ENCODE measurements around the gene PRPF19. TPM values are rescaled to one million over a fixed set of nuclear protein-coding genes. Genes with fewer than 3 reads are reported as not detected.

PRPF19 gene
- total and polyA plus RNA-seq, 2 of the 8 experiments (the other 6 are each of a cell fraction or from before 2014, with no cell fraction given), result 107 to 141 TPM

- H3K14ac ChIP-seq (ENCODE audit: insufficient read length), result no peak overlapping the region
- no peak overlapping the region for H4K91ac ChIP-seq (replicated peaks; ENCODE audit: insufficient read length, low read length)
- no peak overlapping the region for H2BK12ac ChIP-seq (ENCODE audit: low read depth, low read length)
- no peak overlapping the region for H2BK15ac ChIP-seq (ENCODE audit: low read length)
- CTCF ChIA-PET (ENCODE audit: partially characterized antibody), result no interaction called here
- no peak overlapping the region for H3K4me2 ChIP-seq (ENCODE audit: insufficient read depth in 1 of 2, low read depth in 2 of 2, low read length in 2 of 2)
- no peak overlapping the region for H3K4me3 ChIP-seq (ENCODE audit: extremely low read depth in 1 of 4, insufficient read depth in 2 of 4, low read depth in 3 of 4, low read length in 4 of 4)
- H2AK5ac ChIP-seq (ENCODE audit: low read depth, low read length), result no peak overlapping the region
- peaks cover 7 to 10% of the 10 kb centered on the region in 2 experiments for H4K20me1 ChIP-seq (replicated peaks in 1 of 2; ENCODE audit: control insufficient read depth in 1 of 2, insufficient read depth in 2 of 2, low read length in 2 of 2)
- H3K56ac ChIP-seq (replicated peaks; ENCODE audit: insufficient read length, low read depth, low read length), result no peak overlapping the region
- no peak overlapping the region for H3K27ac ChIP-seq (ENCODE audit: low read depth, low read length)
- H3K18ac ChIP-seq (ENCODE audit: extremely low read depth, low read length), result no peak overlapping the region
- no peak overlapping the region for H3K23ac ChIP-seq (ENCODE audit: insufficient read length)
- 14% methylated on average over 1 of the region's 1 CpG; no CpG with 5 or more reads in 1 of the 2 experiments for WGBS, 2 experiments (ENCODE audit: extremely low coverage in 1 of 2, insufficient coverage in 1 of 2, insufficient read length in 1 of 2, insufficient replicate concordance in 2 of 2, low coverage in 1 of 2, low lambda C conversion rate in 2 of 2, missing lambda C conversion rate in 1 of 2)
- peaks cover 7 to 13% (median 12%) of the 10 kb centered on the region in 4 experiments for H3K4me1 ChIP-seq (replicated peaks in 1 of 4; ENCODE audit: control insufficient read depth in 3 of 4, insufficient read depth in 4 of 4, low read length in 3 of 4)
- no peaks in the 10 kb centered on the region for H3K9me3 ChIP-seq (ENCODE audit: insufficient read depth in 2 of 2, low read depth in 1 of 2, low read length in 1 of 2)
- peaks cover 0 to 2% (median 0%) of the 10 kb centered on the region in 4 experiments; a peak in 1 of 7 replicates for H3K27me3 ChIP-seq (replicated peaks in 1 of 4; ENCODE audit: control insufficient read depth in 3 of 4, extremely low read depth in 1 of 4, insufficient read depth in 3 of 4, low read length in 3 of 4)
- DNase-seq (ENCODE audit: low read depth in 1 of 2, low spot score in 2 of 2), result no peak
- no peak for FAIRE-seq
- H3K23me2 ChIP-seq (ENCODE audit: low read depth, low read length), result peaks cover 3% of the 10 kb centered on the region
- POLR2A ChIA-PET (ENCODE audit: partially characterized antibody), result no interaction called here
- H3K79me2 ChIP-seq (ENCODE audit: control insufficient read depth in 1 of 2, insufficient read depth in 2 of 2, low read length in 2 of 2), result peaks cover 21 to 22% of the 10 kb centered on the region in 2 experiments
- H4K8ac ChIP-seq (ENCODE audit: extremely low read depth, insufficient read depth, low read length), result no peak overlapping the region
- no peak overlapping the region for H3K9ac ChIP-seq (replicated peaks in 1 of 4; ENCODE audit: extremely low read depth in 1 of 4, low read depth in 3 of 4, low read length in 3 of 4)
- no peak overlapping the region for H2AFZ ChIP-seq (ENCODE audit: low read length)
- no peak overlapping the region for H3K4ac ChIP-seq (replicated peaks; ENCODE audit: insufficient read length, low read depth, low read length)
- H3K79me1 ChIP-seq (ENCODE audit: low read depth, low read length), result no peaks in the 10 kb centered on the region; the same call in 1 of the 2 replicates
- 0 out of 8 replicates have a peak, but pooled peaks cover 0 to 2% (median 0%) of the 10 kb centered on the region in 4 experiments for H3K36me3 ChIP-seq (ENCODE audit: control insufficient read depth in 2 of 4, insufficient read depth in 4 of 4, low read length in 3 of 4)
- H2BK120ac ChIP-seq (replicated peaks; ENCODE audit: low read depth, low read length), result no peak overlapping the region
- no peak overlapping the region for H2BK20ac ChIP-seq (ENCODE audit: low read length)
- no peak overlapping the region for H4K5ac ChIP-seq (ENCODE audit: insufficient read length, low read depth, low read length)
- TF ChIP-seq RFX5 (IDR thresholded peaks at IDR 0.05; ENCODE audit: borderline replicate concordance, low read depth, low read length), result no peak
- no peak overlapping the region for H2BK5ac ChIP-seq (ENCODE audit: low read depth, low read length)
Observed at GRCh38 chr11:60908803-60909202, 2.4 kb upstream of the PRPF19 start.
